ENCODE measurements around the gene ABCA4. TPM values are rescaled to one million over a fixed set of nuclear protein-coding genes. Genes with fewer than 3 reads are reported as not detected.

The ABCA4 gene
- total RNA-seq, 1 experiment from 2014 or later, result 0.09 TPM

GRCh38 chr1:93969887-93970286, 151.1 kb downstream of the ABCA4 start (continued):
- TF ChIP-seq NR3C1 (CRISPR knock-in tag; conservative IDR thresholded peaks at IDR 0.05; ENCODE audit: low read depth), result no peak
- no peak for TF ChIP-seq FOXJ3 (CRISPR knock-in tag; IDR thresholded peaks at IDR 0.05; ENCODE audit: borderline replicate concordance)
- no peak for TF ChIP-seq SOX15 (CRISPR knock-in tag; IDR thresholded peaks at IDR 0.05)

GRCh38 chr1:93969371-93969770, 151.6 kb downstream of the ABCA4 start:
- 0 out of 2 replicates have a peak, but pooled peaks cover 4% of the 10 kb centered on the region for H3K4me1 Mint-ChIP-seq
- H3K9me3 Mint-ChIP-seq, result no peaks in the 10 kb centered on the region
- H3K4me3 Mint-ChIP-seq, result no peak overlapping the region
- CTCF ChIA-PET, result no interaction called here
- no peaks in the 10 kb centered on the region for H3K36me3 Mint-ChIP-seq
- POLR2A ChIA-PET, result no interaction called here
- ATAC-seq, result no peak
- no peaks in the 10 kb centered on the region; the same call in 1 of the 2 replicates for H3K27me3 Mint-ChIP-seq (ENCODE audit: low read depth)
- no peak for DNase-seq (ENCODE audit: low spot score)
- TF ChIP-seq SMAD4 (CRISPR knock-in tag; IDR thresholded peaks at IDR 0.05), result no peak
- no peak for TF ChIP-seq CTCF (IDR thresholded peaks at IDR 0.05)
- TF ChIP-seq, protein P1, sequence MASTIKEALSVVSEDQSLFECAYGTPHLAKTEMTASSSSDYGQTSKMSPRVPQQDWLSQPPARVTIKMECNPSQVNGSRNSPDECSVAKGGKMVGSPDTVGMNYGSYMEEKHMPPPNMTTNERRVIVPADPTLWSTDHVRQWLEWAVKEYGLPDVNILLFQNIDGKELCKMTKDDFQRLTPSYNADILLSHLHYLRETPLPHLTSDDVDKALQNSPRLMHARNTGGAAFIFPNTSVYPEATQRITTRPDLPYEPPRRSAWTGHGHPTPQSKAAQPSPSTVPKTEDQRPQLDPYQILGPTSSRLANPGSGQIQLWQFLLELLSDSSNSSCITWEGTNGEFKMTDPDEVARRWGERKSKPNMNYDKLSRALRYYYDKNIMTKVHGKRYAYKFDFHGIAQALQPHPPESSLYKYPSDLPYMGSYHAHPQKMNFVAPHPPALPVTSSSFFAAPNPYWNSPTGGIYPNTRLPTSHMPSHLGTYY (CRISPR knock-in tag; IDR thresholded peaks at IDR 0.05), result no peak
- TF ChIP-seq IRF2 (CRISPR knock-in tag; IDR thresholded peaks at IDR 0.05; ENCODE audit: borderline replicate concordance, low read depth), result no peak
- TF ChIP-seq, protein P2, sequence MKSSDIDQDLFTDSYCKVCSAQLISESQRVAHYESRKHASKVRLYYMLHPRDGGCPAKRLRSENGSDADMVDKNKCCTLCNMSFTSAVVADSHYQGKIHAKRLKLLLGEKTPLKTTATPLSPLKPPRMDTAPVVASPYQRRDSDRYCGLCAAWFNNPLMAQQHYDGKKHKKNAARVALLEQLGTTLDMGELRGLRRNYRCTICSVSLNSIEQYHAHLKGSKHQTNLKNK (CRISPR knock-in tag; IDR thresholded peaks at IDR 0.05), result no peak
- no peak for TF ChIP-seq SOX15 (CRISPR knock-in tag; IDR thresholded peaks at IDR 0.05)
- TF ChIP-seq PRDM15 (CRISPR knock-in tag; IDR thresholded peaks at IDR 0.05), result no peak
- no peak for TF ChIP-seq SMAD3 (CRISPR knock-in tag; IDR thresholded peaks at IDR 0.05; ENCODE audit: borderline replicate concordance)
- TF ChIP-seq, protein P3, sequence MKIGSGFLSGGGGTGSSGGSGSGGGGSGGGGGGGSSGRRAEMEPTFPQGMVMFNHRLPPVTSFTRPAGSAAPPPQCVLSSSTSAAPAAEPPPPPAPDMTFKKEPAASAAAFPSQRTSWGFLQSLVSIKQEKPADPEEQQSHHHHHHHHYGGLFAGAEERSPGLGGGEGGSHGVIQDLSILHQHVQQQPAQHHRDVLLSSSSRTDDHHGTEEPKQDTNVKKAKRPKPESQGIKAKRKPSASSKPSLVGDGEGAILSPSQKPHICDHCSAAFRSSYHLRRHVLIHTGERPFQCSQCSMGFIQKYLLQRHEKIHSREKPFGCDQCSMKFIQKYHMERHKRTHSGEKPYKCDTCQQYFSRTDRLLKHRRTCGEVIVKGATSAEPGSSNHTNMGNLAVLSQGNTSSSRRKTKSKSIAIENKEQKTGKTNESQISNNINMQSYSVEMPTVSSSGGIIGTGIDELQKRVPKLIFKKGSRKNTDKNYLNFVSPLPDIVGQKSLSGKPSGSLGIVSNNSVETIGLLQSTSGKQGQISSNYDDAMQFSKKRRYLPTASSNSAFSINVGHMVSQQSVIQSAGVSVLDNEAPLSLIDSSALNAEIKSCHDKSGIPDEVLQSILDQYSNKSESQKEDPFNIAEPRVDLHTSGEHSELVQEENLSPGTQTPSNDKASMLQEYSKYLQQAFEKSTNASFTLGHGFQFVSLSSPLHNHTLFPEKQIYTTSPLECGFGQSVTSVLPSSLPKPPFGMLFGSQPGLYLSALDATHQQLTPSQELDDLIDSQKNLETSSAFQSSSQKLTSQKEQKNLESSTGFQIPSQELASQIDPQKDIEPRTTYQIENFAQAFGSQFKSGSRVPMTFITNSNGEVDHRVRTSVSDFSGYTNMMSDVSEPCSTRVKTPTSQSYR (CRISPR knock-in tag; IDR thresholded peaks at IDR 0.05), result no peak
- TF ChIP-seq, protein P4, sequence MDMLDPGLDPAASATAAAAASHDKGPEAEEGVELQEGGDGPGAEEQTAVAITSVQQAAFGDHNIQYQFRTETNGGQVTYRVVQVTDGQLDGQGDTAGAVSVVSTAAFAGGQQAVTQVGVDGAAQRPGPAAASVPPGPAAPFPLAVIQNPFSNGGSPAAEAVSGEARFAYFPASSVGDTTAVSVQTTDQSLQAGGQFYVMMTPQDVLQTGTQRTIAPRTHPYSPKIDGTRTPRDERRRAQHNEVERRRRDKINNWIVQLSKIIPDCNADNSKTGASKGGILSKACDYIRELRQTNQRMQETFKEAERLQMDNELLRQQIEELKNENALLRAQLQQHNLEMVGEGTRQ (CRISPR knock-in tag; IDR thresholded peaks at IDR 0.05), result no peak
- H3K27ac Mint-ChIP-seq, result no peak overlapping the region

GRCh38 chr1:93967306-93967705, 153.6 kb downstream of the ABCA4 start:
- H3K4me1 Mint-ChIP-seq, result 0 out of 2 replicates have a peak, but pooled peaks cover 4% of the 10 kb centered on the region
- ChIA-PET POLR2A (no interaction called here), CTCF (interaction anchor here (0.7 to 1.4 kb wide), 2 partner anchors 13 to 58 kb away, joined by 3 to 8 read pairs; no protein-coding TSS in a partner anchor)
- H3K27ac Mint-ChIP-seq, result no peak overlapping the region
- no peaks in the 10 kb centered on the region for H3K36me3 Mint-ChIP-seq
- H3K27me3 Mint-ChIP-seq (ENCODE audit: low read depth), result peaks cover 4% of the 10 kb centered on the region
- no peaks in the 10 kb centered on the region for H3K9me3 Mint-ChIP-seq
- no peak overlapping the region for H3K4me3 Mint-ChIP-seq
- no peak for DNase-seq (ENCODE audit: low spot score)
- ATAC-seq, result no peak
- TF ChIP-seq KAT7 (CRISPR knock-in tag; IDR thresholded peaks at IDR 0.05; ENCODE audit: borderline replicate concordance) (no peak), SMAD4 (CRISPR knock-in tag; IDR thresholded peaks at IDR 0.05) (no peak), JUN (CRISPR knock-in tag; IDR thresholded peaks at IDR 0.05) (no peak), ZNF121 (CRISPR knock-in tag; IDR thresholded peaks at IDR 0.05) (no peak), PRDM15 (CRISPR knock-in tag; IDR thresholded peaks at IDR 0.05) (no peak)
- TF ChIP-seq, protein P5, sequence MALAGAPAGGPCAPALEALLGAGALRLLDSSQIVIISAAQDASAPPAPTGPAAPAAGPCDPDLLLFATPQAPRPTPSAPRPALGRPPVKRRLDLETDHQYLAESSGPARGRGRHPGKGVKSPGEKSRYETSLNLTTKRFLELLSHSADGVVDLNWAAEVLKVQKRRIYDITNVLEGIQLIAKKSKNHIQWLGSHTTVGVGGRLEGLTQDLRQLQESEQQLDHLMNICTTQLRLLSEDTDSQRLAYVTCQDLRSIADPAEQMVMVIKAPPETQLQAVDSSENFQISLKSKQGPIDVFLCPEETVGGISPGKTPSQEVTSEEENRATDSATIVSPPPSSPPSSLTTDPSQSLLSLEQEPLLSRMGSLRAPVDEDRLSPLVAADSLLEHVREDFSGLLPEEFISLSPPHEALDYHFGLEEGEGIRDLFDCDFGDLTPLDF (CRISPR knock-in tag; IDR thresholded peaks at IDR 0.05), result no peak
- TF ChIP-seq, protein P2 (CRISPR knock-in tag; IDR thresholded peaks at IDR 0.05), result no peak

All from WTC11 (cell line).